IPS-18a (cell line): Measurements from ENCODE around the gene CEACAM19.

Experiments
- H3K27ac ChIP-seq: one replicate; pipeline ENCODE4 v1.5.1; 2013; ENCODE audit warnings: low read length
- H3K27me3 ChIP-seq: one replicate; pipeline ENCODE4 v1.6.1; 2013; ENCODE audit warnings: mild to moderate bottlenecking, low read length; ENCODE audit not compliant: control insufficient read depth, insufficient read depth
- H3K36me3 ChIP-seq: one replicate; pipeline ENCODE4 v1.6.1; 2013; ENCODE audit warnings: low read depth, low read length; ENCODE audit not compliant: control insufficient read depth
- H3K4me1 ChIP-seq: one replicate; pipeline ENCODE4 v1.6.1; 2013; ENCODE audit warnings: low read depth, low read length; ENCODE audit not compliant: control insufficient read depth
- H3K4me3 ChIP-seq: one replicate; pipeline ENCODE4 v1.5.1; 2013; ENCODE audit warnings: low read length
- H3K9ac ChIP-seq: one replicate; pipeline ENCODE4 v1.6.1; 2013; ENCODE audit warnings: mild to moderate bottlenecking, low read length, moderate library complexity
- H3K9me3 ChIP-seq: one replicate; pipeline ENCODE4 v1.6.1; 2013; ENCODE audit warnings: low read depth, low read length; ENCODE audit not compliant: control insufficient read depth

The CEACAM19 gene

DNA sequence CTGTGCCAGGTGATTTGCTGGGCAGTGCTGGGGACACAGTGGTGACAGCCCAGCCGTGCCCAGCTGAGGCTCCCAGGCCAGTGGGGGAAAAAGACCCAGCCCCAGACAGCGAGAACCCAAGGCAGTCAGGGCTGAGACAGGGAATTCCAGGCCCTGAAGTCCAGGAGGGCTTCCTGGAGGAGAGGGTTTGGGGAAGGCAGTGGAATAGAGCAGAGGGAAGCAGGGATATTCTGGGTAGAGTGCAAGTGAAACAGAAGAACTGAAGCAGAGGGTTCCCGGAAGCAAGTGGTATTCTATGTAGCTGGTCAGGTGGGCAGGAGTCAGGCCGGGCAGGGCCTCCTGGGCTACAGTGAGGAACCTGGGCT is 26.4 kb downstream of the CEACAM19 start:
- Histone ChIP-seq H3K9ac (no peak overlapping the region), H3K36me3 (no peaks in the 10 kb centered on the region), H3K27ac (no peak overlapping the region), H3K27me3 (no peaks in the 10 kb centered on the region), H3K4me1 (peaks cover 5% of the 10 kb centered on the region), H3K4me3 (no peak overlapping the region), H3K9me3 (no peaks in the 10 kb centered on the region)

DNA sequence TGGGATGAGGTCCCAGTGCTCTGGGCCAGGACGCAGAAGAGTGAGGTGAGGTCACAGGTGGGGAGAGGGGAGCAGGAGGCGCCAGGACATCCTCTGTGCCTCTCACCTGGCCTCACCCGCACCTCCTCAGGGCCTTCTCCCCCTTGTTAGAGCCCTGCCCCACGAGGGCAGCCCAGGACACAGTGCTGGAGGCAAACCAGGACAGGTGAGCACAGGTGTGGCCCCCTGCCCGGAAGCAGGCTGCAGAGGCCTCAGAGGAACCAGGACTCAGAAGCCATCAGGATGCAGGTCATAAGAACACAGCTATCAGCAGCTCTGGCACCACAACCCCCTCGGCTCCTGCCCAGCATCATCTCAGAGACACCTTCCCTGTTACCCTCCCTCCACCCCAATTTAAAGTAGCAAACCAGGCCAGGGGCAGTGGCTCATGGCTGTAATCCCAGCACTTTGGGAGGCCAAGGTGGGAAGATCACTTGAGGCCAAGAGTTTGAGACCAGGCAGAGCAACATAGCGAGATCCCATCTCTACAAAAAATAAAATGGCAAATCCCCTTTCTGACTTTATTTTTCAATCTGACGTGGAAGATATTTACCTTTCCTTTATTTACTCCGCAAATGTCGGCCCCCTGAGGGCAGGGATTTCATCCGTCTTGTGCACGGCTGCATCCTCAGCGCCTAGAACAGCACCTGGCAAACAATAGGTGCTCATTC is 27.4 kb downstream of the CEACAM19 start, which contains the start of gene CEACAM16:
Gene CEACAM16 (plus strand): TSS at position 660 of the 710 bp plus-strand sequence. CDS start 2,306 bp downstream, outside the sequence.
- H3K9me3 ChIP-seq = no peaks in the 10 kb centered on the region
- no peak within 1 kb of the TSS for H3K27ac ChIP-seq
- no peak within 1 kb of the TSS for H3K4me3 ChIP-seq
- H3K4me1 ChIP-seq = peaks cover 5% of the 10 kb centered on the region
- H3K36me3 ChIP-seq = no peaks in the 10 kb centered on the region
- no peak within 1 kb of the TSS for H3K9ac ChIP-seq
- no peaks in the 10 kb centered on the region for H3K27me3 ChIP-seq

DNA sequence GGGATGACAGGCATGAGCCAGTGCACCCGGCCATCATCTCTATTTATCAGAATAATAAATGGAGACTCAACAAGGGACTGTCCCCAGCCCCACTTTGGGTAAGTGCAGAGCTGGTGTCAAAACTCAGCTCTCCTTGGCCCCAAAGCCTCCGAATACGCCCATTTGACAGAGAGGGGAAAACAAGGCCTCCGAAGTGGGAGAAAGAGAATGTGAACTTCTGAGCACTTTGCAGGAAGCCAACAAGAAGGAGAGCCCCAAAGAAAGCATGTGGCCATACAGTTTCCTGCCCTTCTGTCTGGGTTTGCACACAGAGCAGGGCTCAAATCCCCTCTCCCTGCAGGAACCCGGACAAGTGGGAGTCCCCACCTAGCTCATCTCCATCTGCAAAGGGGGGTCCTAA is 29.3 kb downstream of the CEACAM19 start:
- no peak overlapping the region for H3K9ac ChIP-seq
- H3K4me3 ChIP-seq = no peak overlapping the region
- H3K4me1 ChIP-seq = peaks cover 5% of the 10 kb centered on the region
- no peak overlapping the region for H3K27ac ChIP-seq
- H3K36me3 ChIP-seq = no peaks in the 10 kb centered on the region
- H3K27me3 ChIP-seq = no peaks in the 10 kb centered on the region
- H3K9me3 ChIP-seq = no peaks in the 10 kb centered on the region

DNA sequence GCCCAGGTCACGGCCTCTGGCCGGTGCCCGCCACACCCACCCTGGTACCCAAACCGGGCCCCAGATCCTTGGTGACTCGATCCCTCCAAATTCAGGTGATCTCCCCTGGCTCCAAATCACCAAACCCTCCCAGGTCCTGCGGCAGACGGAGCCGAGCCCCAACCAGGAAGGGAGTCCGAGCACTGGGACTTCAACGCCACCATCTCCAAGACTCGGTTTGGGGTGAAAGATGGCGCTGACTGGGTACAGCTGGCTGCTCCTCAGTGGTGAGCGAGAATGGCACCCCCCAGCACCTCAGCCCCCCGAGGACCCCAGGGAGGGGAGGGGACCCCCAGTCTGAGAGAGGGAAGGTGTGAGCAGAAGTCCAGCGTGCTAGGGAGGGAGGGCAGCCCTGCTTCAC is 29.9 kb downstream of the CEACAM19 start:
- H3K9me3 ChIP-seq = no peaks in the 10 kb centered on the region

DNA sequence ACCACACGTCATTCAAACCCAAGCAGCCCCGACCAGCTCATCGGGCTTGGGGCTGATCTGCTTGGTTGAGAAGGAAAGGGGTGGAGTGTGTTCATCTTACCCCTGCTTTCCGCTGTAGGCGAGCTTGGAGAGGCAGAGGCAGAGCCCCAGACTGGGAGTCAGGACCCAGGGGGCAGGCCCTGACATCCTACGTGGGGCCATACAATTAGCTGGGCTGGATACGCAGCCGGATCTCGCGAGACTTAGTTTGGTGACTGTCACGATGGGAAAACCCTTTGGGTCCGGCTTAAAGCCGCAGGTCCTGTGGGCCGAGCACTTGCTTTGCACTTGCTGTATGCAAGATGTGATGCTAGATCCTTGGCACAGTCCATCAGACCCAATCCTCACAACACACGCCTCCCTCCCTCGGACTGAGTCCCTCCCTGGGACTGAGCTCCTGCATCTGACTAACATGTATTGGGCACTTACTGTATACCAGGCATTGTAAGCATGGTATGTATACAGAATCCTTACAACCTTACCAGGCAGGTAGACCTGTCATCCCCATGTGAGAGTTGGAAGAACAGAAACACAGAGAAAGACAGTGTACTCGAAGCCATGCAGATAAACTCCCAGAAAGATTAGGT is 31.4 kb downstream of the CEACAM19 start:
- Histone ChIP-seq H3K9ac (no peak overlapping the region), H3K4me3 (no peak overlapping the region), H3K27me3 (no peaks in the 10 kb centered on the region), H3K36me3 (no peaks in the 10 kb centered on the region), H3K4me1 (no peaks in the 10 kb centered on the region), H3K9me3 (no peaks in the 10 kb centered on the region), H3K27ac (no peak overlapping the region)

More for the DNA sequence above, 29.9 kb downstream of the CEACAM19 start:
- no peaks in the 10 kb centered on the region for H3K27me3 ChIP-seq
- no peak overlapping the region for H3K4me3 ChIP-seq
- no peak overlapping the region for H3K9ac ChIP-seq
- no peak overlapping the region for H3K27ac ChIP-seq
- peaks cover 5% of the 10 kb centered on the region for H3K4me1 ChIP-seq
- H3K36me3 ChIP-seq = no peaks in the 10 kb centered on the region

DNA sequence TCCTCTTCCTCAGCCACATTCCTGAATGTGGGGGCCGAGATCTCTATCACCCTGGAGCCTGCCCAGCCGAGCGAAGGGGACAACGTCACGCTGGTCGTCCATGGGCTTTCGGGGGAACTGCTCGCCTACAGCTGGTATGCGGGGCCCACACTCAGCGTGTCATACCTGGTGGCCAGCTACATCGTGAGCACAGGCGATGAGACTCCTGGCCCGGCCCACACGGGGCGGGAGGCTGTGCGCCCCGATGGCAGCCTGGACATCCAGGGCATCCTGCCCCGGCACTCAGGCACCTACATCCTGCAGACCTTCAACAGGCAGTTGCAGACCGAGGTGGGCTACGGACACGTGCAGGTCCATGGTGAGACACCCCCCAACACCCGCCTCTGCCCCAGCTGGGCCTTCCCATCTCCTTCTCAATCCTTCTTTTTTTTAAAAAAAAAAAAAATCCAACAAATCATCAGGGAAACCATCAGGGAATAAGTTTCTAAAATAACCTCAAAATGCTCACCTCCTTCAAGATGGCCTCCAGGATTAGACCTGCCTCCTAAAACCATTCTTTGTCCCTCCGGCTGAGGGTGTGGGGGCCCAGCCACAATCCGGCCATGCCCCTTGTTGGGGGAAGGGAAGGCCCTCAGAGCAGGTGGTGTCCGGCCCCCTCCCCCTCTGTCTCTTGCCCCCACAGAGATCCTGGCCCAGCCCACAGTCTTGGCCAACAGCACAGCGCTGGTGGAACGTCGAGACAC is 32.2 kb downstream of the CEACAM19 start:
- no peaks in the 10 kb centered on the region for H3K27me3 ChIP-seq
- no peaks in the 10 kb centered on the region for H3K9me3 ChIP-seq
- H3K27ac ChIP-seq = no peak overlapping the region
- H3K9ac ChIP-seq = no peak overlapping the region
- H3K4me3 ChIP-seq = no peak overlapping the region
- H3K36me3 ChIP-seq = no peaks in the 10 kb centered on the region
- no peaks in the 10 kb centered on the region for H3K4me1 ChIP-seq

DNA sequence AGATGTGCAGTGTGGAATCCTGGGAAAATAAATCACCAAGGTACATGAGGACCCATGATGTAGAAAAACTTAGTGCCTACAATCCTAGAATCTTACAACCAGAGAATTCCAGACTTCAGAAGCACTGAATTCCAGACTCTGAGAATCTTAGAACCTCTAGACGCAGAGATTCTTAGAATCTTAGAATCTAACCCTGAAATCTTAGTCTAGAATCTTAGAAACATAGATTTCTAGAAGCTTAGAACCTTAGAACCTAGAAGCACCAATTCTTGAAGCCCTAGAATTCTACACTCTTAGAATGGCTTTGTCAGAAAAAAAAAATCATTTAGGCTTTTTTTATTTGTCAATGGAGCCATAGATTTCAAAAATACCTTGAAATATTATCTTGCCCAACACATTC is 33.7 kb downstream of the CEACAM19 start:
- no peaks in the 10 kb centered on the region for H3K36me3 ChIP-seq
- H3K9me3 ChIP-seq = no peaks in the 10 kb centered on the region
- H3K4me1 ChIP-seq = no peaks in the 10 kb centered on the region
- H3K27me3 ChIP-seq = no peaks in the 10 kb centered on the region
- H3K27ac ChIP-seq = no peak overlapping the region
- H3K4me3 ChIP-seq = no peak overlapping the region
- H3K9ac ChIP-seq = no peak overlapping the region

DNA sequence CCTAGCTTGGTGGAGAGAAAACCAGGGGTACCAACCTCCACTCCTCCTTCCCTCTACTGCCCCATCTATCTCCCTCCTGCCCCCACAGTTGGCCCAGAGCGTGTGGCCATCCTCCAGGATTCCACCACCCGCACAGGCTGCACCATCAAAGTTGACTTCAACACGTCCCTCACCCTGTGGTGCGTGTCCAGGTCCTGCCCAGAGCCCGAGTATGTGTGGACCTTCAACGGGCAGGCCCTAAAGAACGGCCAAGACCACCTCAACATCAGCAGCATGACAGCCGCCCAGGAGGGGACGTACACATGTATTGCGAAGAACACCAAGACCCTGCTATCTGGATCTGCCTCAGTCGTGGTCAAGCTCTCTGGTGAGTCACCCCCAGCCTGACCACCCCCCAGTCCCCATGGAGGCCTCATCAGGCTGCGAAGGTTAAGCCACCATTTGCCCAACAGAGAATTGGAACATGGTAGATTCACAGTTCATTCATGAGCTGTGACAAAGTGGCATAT is 34.3 kb downstream of the CEACAM19 start:
- H3K4me3 ChIP-seq = no peak overlapping the region
- no peaks in the 10 kb centered on the region for H3K27me3 ChIP-seq
- no peaks in the 10 kb centered on the region for H3K36me3 ChIP-seq
- no peak overlapping the region for H3K9ac ChIP-seq
- H3K4me1 ChIP-seq = no peaks in the 10 kb centered on the region
- H3K27ac ChIP-seq = no peak overlapping the region
- H3K9me3 ChIP-seq = no peaks in the 10 kb centered on the region

DNA sequence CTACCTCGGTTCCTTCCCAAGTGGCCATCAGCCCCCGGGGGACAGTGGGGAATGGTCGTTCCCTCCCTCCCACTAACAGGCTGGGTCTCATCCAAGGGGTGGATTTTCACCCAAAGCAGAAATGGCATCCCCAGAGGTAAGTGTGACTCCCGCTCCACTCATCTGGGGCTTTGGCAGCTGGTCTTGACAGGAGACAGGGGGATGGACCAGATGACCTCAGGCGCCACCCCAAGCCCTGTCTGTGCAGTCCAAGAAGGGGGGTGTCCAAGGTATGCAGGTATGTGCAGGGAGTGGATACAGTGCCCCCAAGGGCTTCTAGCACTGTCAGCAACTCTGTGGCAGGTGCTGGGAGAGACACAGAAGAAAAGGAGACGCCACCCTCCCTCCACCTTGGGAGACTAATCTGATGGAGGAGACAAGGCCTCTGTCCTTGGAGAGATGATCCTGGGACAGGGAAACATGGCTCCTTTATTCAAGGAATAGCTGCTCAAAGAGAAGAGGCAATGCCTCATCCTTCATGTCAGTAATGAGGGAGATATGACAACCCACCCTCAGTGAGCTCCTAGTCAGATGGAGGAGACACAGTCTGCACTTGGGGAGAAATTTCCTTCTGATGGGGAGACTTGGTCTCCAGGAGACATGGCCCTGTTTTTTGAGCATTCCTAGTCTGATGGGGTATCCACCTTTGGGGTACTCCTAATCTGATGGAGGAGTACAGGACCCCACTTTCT is 35.4 kb downstream of the CEACAM19 start:
- H3K27me3 ChIP-seq = no peaks in the 10 kb centered on the region
- H3K36me3 ChIP-seq = no peaks in the 10 kb centered on the region
- H3K9me3 ChIP-seq = no peaks in the 10 kb centered on the region
- H3K4me3 ChIP-seq = no peak overlapping the region
- no peaks in the 10 kb centered on the region for H3K4me1 ChIP-seq
- H3K9ac ChIP-seq = no peak overlapping the region
- H3K27ac ChIP-seq = no peak overlapping the region

DNA sequence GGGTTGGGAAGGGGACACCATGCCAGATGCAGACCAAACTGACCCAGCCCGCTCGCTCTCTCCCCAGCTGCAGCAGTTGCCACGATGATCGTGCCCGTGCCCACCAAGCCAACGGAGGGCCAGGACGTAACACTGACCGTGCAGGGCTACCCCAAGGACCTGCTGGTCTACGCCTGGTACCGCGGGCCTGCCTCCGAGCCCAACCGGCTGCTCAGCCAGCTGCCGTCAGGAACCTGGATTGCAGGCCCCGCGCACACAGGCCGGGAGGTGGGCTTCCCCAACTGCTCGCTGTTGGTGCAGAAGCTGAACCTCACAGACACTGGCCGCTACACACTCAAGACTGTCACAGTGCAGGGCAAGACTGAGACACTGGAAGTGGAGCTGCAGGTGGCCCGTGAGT is 36.5 kb downstream of the CEACAM19 start:
- Histone ChIP-seq H3K36me3 (no peaks in the 10 kb centered on the region), H3K27me3 (no peaks in the 10 kb centered on the region), H3K9ac (no peak overlapping the region), H3K4me3 (no peak overlapping the region), H3K4me1 (no peaks in the 10 kb centered on the region), H3K27ac (no peak overlapping the region), H3K9me3 (no peaks in the 10 kb centered on the region)

DNA sequence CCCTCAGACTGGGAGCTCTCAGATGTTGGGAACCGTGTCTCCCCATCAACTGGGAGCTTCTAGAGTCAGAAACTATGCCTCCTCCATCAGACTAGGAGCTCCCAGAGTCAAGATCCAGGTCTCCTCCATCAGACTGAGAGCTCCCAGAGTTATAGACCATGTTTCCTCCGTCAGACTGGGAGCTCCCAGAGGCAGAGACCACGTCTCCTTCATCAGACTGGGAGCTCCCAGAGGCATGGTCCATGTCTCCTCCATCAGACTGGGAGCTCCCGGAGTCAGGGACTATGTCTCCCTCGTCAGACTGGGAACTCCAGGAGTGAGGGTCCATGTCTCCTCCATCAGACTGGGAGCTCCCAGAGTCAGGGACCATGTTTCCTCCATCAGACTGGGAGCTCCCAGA is 37.7 kb downstream of the CEACAM19 start:
- Histone ChIP-seq H3K36me3 (no peaks in the 10 kb centered on the region), H3K9ac (no peak overlapping the region), H3K27ac (no peak overlapping the region), H3K9me3 (no peaks in the 10 kb centered on the region), H3K4me1 (no peaks in the 10 kb centered on the region), H3K4me3 (no peak overlapping the region), H3K27me3 (no peaks in the 10 kb centered on the region)
